ENCODE measurements around the gene GALNT14.

The GALNT14 gene

GRCh38 chr2:31087491-31087890, 50.7 kb downstream of the GALNT14 start:
- no peak for DNase-seq (ENCODE audit: low read depth in 2 of 2)

GRCh38 chr2:31086590-31086989, 51.6 kb downstream of the GALNT14 start:
- no peak for DNase-seq (ENCODE audit: low read depth in 2 of 2)

DNA sequence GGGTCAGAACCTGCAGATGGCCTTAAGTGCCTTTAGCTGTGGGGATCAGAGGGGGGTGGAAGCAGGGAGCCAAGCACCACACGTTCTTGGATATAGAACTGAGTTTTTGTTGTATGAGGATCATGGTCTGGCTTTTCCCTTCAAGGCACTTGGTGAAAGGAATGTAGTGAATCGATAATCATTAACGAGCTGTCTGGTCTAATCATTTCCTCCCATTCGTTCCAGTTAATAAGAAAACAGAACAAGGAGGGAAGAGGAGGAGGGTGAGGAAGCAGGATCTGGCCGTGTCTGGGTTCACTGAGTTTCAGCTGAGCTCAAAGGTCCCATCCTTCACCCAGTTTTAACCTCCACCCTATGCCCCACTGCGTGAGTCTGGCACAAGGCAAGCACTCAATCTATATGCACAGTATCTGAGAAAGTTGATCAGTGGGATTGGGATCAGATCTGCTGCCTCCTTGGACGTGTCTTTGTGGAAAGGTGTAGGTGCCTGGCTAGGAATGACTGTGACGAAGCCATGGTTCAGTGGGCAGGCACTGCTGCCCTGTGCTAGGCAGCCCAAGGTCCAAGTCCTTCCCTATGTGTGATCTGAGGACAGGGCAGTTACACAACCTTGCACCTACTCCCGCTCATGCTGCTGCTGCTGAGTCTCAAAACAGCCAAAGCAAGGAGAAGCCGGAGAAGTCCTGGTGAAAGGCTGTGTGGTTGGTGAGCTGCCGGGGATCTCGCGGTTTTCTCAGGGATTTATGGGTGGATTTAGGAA, 54.8 kb downstream of the GALNT14 start:
- DNase-seq (ENCODE audit: low read depth in 2 of 2), result no peak

DNA sequence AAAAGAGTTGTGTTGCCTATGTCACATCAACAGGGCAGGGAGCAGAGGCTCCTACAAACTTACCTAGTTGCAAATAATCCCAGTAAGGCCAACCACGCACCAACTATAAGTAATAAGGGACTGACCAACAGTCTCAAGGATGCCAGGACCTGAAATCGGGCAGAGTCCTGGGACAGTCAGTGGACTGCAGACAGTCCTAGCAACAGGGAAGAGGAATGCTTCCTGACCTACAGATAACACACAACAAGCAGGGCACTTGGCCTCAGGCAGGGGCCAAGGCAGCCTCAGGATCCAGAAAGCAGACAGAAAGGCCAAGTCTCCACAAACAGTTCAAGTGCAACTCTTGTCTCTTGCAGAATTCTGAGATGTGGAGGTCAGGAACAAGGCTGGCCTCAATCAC, 56.2 kb downstream of the GALNT14 start:
- DNase-seq (ENCODE audit: low read depth in 2 of 2), result no peak

- no peak for DNase-seq (ENCODE audit: low read depth in 2 of 2)
Measured at GRCh38 chr2:31081492-31081891, 56.7 kb downstream of the GALNT14 start.

DNA sequence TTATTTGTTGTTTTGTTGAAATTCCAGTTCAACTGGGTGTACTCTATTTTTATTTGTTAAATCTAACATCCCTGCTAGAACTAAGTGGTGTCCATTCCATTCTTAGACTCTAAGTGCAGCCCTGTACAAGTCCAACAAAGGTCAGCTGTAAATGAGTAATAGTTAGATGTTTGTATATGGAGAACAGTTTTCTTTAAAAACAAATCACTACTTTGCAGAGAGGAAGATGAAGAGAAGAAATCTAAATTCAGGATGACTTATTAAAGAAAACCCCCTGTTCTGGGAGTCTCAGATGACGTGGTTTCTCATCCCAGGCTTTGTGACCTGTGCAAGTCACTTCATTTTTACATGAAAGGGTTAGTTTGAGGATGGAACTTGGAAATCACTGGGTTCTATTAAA, 57.9 kb downstream of the GALNT14 start:
- DNase-seq (ENCODE audit: low read depth in 2 of 2), result no peak

- no peak for DNase-seq (ENCODE audit: low read depth in 2 of 2)
Measured at GRCh38 chr2:31079665-31080064, 58.6 kb downstream of the GALNT14 start.

- no peak for DNase-seq (ENCODE audit: low read depth in 2 of 2)
Measured at GRCh38 chr2:31078579-31079105, 59.6 kb downstream of the GALNT14 start.

GRCh38 chr2:31078011-31078410, 60.2 kb downstream of the GALNT14 start:
- DNase-seq (ENCODE audit: low read depth in 2 of 2), result no peak

DNA sequence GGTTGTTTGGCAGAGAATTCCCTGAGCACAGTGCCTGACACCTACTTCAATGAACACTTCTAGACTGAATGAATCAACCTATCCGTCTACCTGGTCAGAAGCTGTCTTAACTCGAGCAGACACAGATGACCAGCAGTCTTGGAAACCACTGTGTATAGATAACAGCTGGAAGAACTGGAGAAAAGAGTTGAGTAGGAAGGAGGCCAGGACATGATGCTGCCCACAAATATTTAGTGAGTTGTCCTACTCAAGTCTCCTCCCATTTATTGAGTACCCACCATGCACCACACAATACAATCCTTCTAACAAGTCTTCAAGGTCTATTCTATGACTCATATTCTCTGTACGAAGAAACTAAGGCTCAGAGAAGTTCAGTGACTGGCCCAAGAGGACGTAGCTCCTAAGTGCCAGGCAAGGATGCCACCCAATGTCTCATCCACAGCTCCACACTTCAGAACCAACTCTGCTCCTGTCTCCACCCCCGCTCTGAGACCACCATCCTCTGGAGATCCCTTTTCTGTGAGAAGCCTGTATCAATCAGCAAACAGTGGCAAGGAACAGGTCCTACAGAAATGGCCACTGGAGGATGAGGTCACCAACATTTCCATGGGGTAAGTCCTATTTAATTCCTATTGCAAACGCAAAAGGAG, 62.2 kb downstream of the GALNT14 start:
- DNase-seq (ENCODE audit: low read depth in 2 of 2), result no peak

DNA sequence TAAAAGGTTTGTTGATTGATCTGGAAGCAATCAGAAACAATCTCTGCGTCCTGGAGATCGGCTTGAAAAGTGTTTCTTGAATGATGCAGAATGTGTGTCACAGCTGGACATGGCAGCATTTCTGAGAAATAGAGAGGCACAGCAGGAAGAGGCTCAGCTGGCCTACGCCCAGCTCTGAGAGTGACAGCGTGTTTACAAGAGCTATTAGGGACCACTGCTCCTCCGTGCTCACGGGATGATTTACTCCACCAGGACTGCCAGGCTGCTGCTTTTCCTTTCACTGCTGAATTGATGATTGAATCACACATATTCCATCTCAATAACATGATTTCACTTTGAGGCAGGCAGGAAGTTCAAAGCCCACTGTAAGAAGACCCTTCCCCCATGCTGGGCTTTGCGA, 62.8 kb downstream of the GALNT14 start:
- no peak for DNase-seq (ENCODE audit: low read depth in 2 of 2)

DNA sequence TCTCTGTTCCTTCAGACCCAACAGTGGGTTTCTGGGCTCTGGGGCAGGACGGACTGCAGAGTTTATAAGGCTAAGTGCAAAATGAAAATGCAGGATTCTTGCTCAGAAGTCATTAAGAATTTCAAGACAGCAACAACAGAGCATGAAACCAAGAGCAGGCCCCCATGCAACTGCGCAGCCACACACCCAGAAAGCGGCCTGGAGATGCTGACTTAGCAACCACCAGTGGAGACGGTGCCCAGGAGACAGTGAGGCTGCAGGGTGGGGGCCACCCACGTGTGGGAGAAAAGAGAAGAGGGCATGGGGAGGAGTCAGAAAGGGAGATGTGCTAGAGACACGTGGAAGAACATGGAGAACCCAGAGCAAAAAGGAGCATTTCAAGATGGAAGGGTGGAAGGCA, 66.5 kb downstream of the GALNT14 start:
- no peak for DNase-seq (ENCODE audit: low read depth in 2 of 2)

DNA sequence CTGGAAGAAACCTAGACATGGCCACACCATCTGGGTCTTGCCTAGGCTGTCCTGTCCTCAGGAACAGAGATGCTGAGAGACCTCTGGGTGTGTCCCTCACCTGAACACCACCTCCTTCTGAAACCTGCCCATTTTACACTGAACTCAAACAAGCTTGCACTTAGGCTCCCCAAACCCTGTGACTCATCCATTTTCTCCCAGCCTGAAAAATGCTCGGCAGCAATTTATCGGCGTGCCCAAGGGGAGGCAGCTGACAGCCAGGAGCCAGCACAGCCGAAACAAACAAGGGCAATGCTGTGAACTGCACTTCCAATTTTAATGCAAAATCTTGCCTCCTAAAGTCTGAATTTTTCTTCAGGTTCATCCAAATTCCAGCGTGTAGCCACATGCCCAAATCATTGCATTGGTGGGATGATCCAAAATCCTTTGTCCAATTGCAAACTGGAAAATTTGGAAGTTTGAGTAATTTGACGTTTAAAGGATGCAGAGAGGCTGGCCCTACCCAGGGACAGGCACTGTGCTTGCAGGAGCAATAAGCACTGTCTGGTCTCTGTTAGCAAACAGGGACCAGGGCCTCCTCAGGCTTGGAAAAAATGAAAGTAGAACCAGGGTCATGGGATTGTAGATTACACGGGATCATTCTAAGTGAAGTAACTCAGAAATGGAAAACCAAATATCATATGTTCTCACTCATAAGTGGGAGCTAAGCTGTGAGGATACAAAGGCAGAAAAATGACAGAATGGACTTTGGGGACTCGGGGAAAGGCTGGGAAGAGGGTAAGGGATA, 67.7 kb downstream of the GALNT14 start:
- no peak for DNase-seq (ENCODE audit: low read depth in 2 of 2)

GRCh38 chr2:31069643-31070325, 68.5 kb downstream of the GALNT14 start:
- no peak for DNase-seq (ENCODE audit: low read depth in 2 of 2)

DNA sequence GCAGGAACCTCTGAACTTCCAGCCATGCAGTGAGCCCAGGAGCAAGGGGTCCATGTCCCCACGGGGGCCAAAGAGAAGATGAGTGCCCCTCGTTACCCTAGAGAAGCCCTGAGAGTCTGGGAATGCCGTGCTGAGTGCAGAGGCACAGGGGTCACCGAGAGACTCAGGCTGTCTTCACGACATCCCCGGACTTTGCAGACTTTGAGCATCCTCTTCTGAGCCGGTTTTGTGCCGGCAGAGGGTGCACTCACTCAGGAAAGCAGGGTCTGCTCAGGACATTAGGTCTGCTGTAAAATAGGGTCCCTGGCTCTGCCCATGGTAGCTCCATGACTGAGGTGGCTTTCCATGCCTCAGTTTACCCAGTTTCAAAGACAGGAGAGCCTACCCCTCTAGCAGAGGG, 71.0 kb downstream of the GALNT14 start:
- no peak for DNase-seq (ENCODE audit: low read depth in 2 of 2)

DNA sequence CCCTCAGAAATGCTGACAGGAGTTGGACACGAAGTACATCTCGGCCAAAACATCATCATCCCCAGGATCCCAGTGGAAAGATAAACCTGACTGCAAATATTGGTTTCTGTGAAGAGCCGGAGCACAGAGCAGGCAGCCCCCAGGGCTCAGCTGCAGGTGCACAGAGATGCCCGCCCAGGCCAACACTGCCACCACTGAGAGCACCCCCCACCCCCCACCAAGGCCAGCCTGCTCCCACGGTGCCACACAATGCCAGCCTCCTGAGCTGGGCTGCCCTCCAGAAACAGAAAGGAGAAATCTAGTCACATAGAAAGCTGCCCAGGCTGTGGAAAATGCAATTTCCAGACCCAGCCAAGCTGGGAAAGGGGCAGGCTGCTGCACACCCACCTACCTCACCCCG, 71.7 kb downstream of the GALNT14 start:
- DNase-seq (ENCODE audit: low read depth in 2 of 2), result no peak

- no peak for DNase-seq (ENCODE audit: low read depth in 2 of 2)
Measured at GRCh38 chr2:31066086-31066485, 72.2 kb downstream of the GALNT14 start.

GRCh38 chr2:31065356-31065755, 72.9 kb downstream of the GALNT14 start:
- no peak for DNase-seq (ENCODE audit: low read depth in 2 of 2)

- no peak for DNase-seq (ENCODE audit: low read depth in 2 of 2)
Measured at GRCh38 chr2:31060397-31060796, 77.8 kb downstream of the GALNT14 start.

GRCh38 chr2:31058096-31059035, 79.9 kb downstream of the GALNT14 start:
- no peak for DNase-seq (ENCODE audit: low read depth in 2 of 2)

GRCh38 chr2:31057691-31058090, 80.5 kb downstream of the GALNT14 start:
- DNase-seq (ENCODE audit: low read depth in 2 of 2), result no peak

All from stimulated activated CD4-positive, alpha-beta T cell treated with anti-CD3 and anti-CD28 coated beads, Interleukin-12 subunit alpha, Interleukin-12 subunit beta, amount 100 ng/mL, for 24 hours (primary cell).